Measurements from ENCODE around the gene RTN4R. TPM values are rescaled to one million over a fixed set of nuclear protein-coding genes. Genes with fewer than 3 reads are reported as not detected.

The RTN4R gene
- total and polyA plus RNA-seq, 2 donors from 2014 or later = 1.2 to 2.5 TPM

GRCh38 chr22:20218987-20219386 is 49.1 kb downstream of the RTN4R start:
- H3K27ac ChIP-seq (ENCODE audit: low read depth in 2 of 2, low read length in 2 of 2) = no peak overlapping the region
- DNase-seq (no peak), FAIRE-seq (no peak)
- H3K9me3 ChIP-seq (ENCODE audit: control insufficient read depth in 2 of 3, insufficient read depth in 1 of 3, low read length in 3 of 3) = no peaks in the 10 kb centered on the region
- H3K36me3 ChIP-seq (ENCODE audit: control insufficient read depth in 2 of 3, insufficient read depth in 3 of 3, low read length in 3 of 3) = no peaks in the 10 kb centered on the region
- H3K4me1 ChIP-seq (ENCODE audit: control insufficient read depth in 2 of 3, insufficient read depth in 2 of 3, low read depth in 1 of 3, low read length in 3 of 3) = no peaks in the 10 kb centered on the region
- intact Hi-C loops (cut with DNase I) = no loop called here
- H3K4me3 ChIP-seq (ENCODE audit: low read length in 3 of 3) = no peak overlapping the region
- no peak for TF ChIP-seq CTCF (IDR thresholded peaks at IDR 0.05; ENCODE audit: borderline replicate concordance, extremely low read depth, insufficient read depth)
- no peak overlapping the region for H3K9ac ChIP-seq (ENCODE audit: low read length in 3 of 3)
- H3K27me3 ChIP-seq (ENCODE audit: control insufficient read depth, insufficient read depth, low read length) = no peaks in the 10 kb centered on the region

- DNase-seq (no peak), FAIRE-seq (no peak)
- intact Hi-C loops (cut with DNase I) = no loop called here
- Histone ChIP-seq H3K36me3 (ENCODE audit: control insufficient read depth in 2 of 3, insufficient read depth in 3 of 3, low read length in 3 of 3) (no peaks in the 10 kb centered on the region), H3K27me3 (ENCODE audit: control insufficient read depth, insufficient read depth, low read length) (no peaks in the 10 kb centered on the region), H3K4me1 (ENCODE audit: control insufficient read depth in 2 of 3, insufficient read depth in 2 of 3, low read depth in 1 of 3, low read length in 3 of 3) (no peaks in the 10 kb centered on the region), H3K9me3 (ENCODE audit: control insufficient read depth in 2 of 3, insufficient read depth in 1 of 3, low read length in 3 of 3) (no peaks in the 10 kb centered on the region), H3K27ac (ENCODE audit: low read depth in 2 of 2, low read length in 2 of 2) (no peak overlapping the region), H3K9ac (ENCODE audit: low read length in 3 of 3) (no peak overlapping the region), H3K4me3 (ENCODE audit: low read length in 3 of 3) (no peak overlapping the region)
- no peak for TF ChIP-seq CTCF (IDR thresholded peaks at IDR 0.05; ENCODE audit: borderline replicate concordance, extremely low read depth, insufficient read depth)
Measured at GRCh38 chr22:20218326-20218872, 49.7 kb downstream of the RTN4R start.

GRCh38 chr22:20217563-20217962 is 50.6 kb downstream of the RTN4R start:
- H3K27me3 ChIP-seq (ENCODE audit: control insufficient read depth, insufficient read depth, low read length) = no peaks in the 10 kb centered on the region
- H3K36me3 ChIP-seq (ENCODE audit: control insufficient read depth in 2 of 3, insufficient read depth in 3 of 3, low read length in 3 of 3) = no peaks in the 10 kb centered on the region
- no peak overlapping the region for H3K27ac ChIP-seq (ENCODE audit: low read depth in 2 of 2, low read length in 2 of 2)
- no peaks in the 10 kb centered on the region for H3K4me1 ChIP-seq (ENCODE audit: control insufficient read depth in 2 of 3, insufficient read depth in 2 of 3, low read depth in 1 of 3, low read length in 3 of 3)
- intact Hi-C loops (cut with DNase I) = no loop called here
- no peaks in the 10 kb centered on the region for H3K9me3 ChIP-seq (ENCODE audit: control insufficient read depth in 2 of 3, insufficient read depth in 1 of 3, low read length in 3 of 3)
- FAIRE-seq (no peak), DNase-seq (no peak)
- no peak for TF ChIP-seq CTCF (IDR thresholded peaks at IDR 0.05; ENCODE audit: borderline replicate concordance, extremely low read depth, insufficient read depth)
- H3K4me3 ChIP-seq (ENCODE audit: low read length in 3 of 3) = no peak overlapping the region
- H3K9ac ChIP-seq (ENCODE audit: low read length in 3 of 3) = no peak overlapping the region
